Epithelial cell of esophagus (primary cell): ENCODE data around the gene DDN.

Experiments
- DNase-seq: peaks from one replicate; pipeline ENCODE4 v3.0.0; 2010; ENCODE audit warnings: low read depth
- H3K4me3 ChIP-seq: 2 replicates; pipeline ENCODE4 v1.5.1; 2011; ENCODE audit warnings: mild to moderate bottlenecking, low read length, control low read depth
- TF ChIP-seq, protein P1 (sequence below): IDR thresholded peaks from 2 replicates; pipeline ENCODE4 v1.5.1; 2011; ENCODE audit warnings: low read depth, mild to moderate bottlenecking, low read length, control low read depth, inconsistent platforms; ENCODE audit not compliant: insufficient read depth; ENCODE audit errors: missing control alignments

The DDN gene

DNA sequence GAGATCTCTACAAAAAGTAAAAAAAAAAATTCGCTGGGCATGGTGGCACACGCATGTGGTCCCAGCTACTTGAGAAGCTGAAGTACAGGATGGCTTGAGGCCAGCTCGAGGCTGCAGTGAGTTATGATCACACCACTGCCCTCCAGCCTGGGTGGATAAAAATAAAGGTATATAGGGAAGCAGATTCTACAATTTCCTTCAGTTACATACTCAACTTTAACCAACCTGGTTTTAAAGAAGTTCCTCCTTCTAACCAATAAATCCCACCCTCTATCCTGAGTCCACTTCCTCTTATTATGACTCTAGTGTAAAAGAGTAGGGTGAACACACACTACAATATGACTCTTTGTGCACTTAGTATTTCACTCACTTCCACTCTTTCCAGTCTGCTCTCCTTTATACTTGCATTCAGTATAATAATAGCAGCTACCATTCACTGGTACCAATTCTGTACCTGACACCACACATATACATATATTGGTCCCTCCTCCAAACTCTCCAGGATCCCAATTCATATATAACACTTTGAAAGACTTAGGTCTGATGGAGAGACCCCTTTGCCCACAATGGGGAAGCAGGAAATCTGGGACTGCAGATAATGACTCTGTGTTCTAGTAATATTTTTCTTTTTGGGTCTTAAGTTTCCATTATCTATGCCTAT is 44.2 kb downstream of the DDN start:
- TF ChIP-seq, protein P1, sequence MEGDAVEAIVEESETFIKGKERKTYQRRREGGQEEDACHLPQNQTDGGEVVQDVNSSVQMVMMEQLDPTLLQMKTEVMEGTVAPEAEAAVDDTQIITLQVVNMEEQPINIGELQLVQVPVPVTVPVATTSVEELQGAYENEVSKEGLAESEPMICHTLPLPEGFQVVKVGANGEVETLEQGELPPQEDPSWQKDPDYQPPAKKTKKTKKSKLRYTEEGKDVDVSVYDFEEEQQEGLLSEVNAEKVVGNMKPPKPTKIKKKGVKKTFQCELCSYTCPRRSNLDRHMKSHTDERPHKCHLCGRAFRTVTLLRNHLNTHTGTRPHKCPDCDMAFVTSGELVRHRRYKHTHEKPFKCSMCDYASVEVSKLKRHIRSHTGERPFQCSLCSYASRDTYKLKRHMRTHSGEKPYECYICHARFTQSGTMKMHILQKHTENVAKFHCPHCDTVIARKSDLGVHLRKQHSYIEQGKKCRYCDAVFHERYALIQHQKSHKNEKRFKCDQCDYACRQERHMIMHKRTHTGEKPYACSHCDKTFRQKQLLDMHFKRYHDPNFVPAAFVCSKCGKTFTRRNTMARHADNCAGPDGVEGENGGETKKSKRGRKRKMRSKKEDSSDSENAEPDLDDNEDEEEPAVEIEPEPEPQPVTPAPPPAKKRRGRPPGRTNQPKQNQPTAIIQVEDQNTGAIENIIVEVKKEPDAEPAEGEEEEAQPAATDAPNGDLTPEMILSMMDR, result no peak
- no peak overlapping the region for H3K4me3 ChIP-seq
- DNase-seq, result no peak

DNA sequence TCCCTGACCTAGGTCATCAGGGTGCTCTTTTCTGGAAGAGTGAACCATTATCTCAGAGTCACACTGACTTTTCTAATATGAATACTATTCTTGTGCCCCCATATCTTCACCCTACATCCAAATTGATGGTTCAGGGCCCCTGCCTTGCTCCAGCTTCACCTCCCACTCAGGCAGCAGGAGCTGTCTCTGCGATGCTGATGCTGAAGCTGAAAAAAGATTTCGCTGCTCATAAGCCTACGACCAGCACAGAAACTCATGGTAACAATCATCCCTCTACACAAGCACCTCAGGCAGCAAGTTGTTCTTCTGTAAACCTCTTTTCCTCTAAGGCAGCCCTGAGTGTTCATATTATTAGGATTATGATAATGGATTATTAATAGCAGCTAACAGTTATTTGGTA is 45.1 kb downstream of the DDN start:
- DNase-seq, result no peak
- TF ChIP-seq, protein P1, result no peak
- H3K4me3 ChIP-seq, result no peak overlapping the region

DNA sequence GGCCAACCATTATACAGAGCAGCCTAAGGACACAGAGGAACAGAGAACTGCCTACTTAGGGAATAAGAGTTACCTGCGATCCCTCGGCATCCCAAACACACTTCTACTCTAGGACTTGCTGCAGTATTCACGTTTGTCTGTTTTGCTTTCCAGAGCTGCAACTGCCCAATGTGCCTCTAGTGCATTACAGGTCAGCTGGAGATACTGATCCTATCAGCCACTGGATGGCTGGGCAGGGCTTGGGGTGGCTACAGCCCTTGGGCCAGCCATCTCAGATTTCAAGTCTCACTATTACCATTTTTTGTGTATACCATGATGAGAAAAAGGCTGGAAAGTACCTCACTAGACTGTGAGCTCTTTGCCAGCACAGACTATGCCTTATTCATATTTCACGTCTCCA is 46.5 kb downstream of the DDN start:
- no peak for DNase-seq
- TF ChIP-seq, protein P1, result no peak
- no peak overlapping the region for H3K4me3 ChIP-seq

DNA sequence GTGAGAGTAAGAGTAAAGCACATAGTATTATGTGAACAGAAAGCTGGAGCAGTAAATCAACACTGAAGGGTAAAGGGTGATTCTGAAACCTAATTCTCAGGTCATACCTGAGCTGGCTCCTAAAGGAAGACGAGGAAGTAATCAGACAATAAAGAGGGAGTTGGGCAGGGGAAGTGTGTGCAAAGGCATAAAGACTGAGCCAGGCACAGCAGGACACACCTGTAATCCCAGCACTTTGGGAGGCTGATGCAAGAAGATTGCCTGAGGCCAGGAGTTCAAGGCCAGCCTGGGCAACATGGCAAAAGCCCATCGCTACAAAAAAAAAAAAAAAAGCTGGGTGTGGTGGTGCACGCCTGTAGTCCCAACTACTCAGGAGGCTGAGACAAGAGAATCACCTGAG is 51.4 kb downstream of the DDN start:
- no peak for DNase-seq

GRCh38 chr12:48946943-48947342 is 52.2 kb downstream of the DDN start:
- TF ChIP-seq, protein P1, result no peak
- no peak for DNase-seq
- no peak overlapping the region for H3K4me3 ChIP-seq

More for the DNA sequence above, 51.4 kb downstream of the DDN start:
- no peak overlapping the region for H3K4me3 ChIP-seq
- TF ChIP-seq, protein P1, result no peak

DNA sequence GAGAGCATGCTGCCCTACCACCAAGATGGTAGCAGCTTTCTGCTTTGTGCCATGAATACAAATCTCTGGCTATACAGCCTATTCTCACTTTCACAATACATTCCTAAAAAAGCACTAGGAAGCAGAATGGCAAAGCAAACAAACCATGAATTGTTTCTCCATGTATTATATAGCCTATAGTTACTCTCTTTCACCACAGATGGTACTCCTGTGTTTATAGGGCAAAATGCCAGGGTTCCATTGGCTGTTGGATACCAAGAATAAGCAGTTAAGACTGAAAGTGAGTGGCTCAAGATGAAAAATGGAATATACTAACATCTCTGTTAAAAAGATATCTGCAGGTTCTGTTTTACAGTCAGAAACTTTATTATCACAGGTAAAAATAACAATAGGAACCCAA is 53.0 kb downstream of the DDN start:
- TF ChIP-seq, protein P1, result no peak
- no peak for DNase-seq
- H3K4me3 ChIP-seq, result no peak overlapping the region
